Sigmoid colon (tissue), 4 donors: ENCODE results near the gene LRRC70.

ENCODE experiments used
- CTCF ChIP-seq, 4 experiments: fragments of 450-650 bp in 3 of 4; fragments of 200-600 bp in 1 of 4; IDR thresholded peaks; one replicate each; pipeline ENCODE4 v1.5.1; 2016 to 2019; ENCODE audit warnings: antibody characterized with exemption in 4 of 4, mild to moderate bottlenecking in 3 of 4, moderate library complexity in 2 of 4
- POLR2A ChIP-seq, 2 donors: fragments of 450-650 bp; IDR thresholded peaks; one replicate each; pipeline ENCODE4 v1.6.1; 2016; ENCODE audit warnings: antibody characterized with exemption in 2 of 2, mild to moderate bottlenecking in 2 of 2, moderate library complexity in 2 of 2
- POLR2AphosphoS5 ChIP-seq, 4 donors: sonication (generic); formaldehyde crosslinking; IDR thresholded peaks; one replicate each; pipeline ENCODE4 v1.6.1; 2017; ENCODE audit warnings: antibody characterized with exemption in 4 of 4

GRCh38 chr5:62536783-62537182 lies 41.8 kb upstream of the LRRC70 start:
- no peak for TF ChIP-seq CTCF (IDR thresholded peaks at IDR 0.05)
- no peak for TF ChIP-seq POLR2AphosphoS5 (IDR thresholded peaks at IDR 0.05)
- TF ChIP-seq POLR2A (IDR thresholded peaks at IDR 0.05) = no peak
